NOMO-1 (cell line): ENCODE measurements around the gene ANXA9.

ENCODE experiments used
- DNase-seq, 2 experiments: peaks; one replicate each; lab custom pipeline; 2025; ENCODE audit not compliant: unreplicated experiment in 2 of 2; lab: John Stamatoyannopoulos, UW

Gene ANXA9

GRCh38 chr1:150973836-150974579 is 8.1 kb upstream of the ANXA9 start:
- DNase-seq, result peak; percentile 24 to 37

GRCh38 chr1:150974580-150975478 is 7.3 kb upstream of the ANXA9 start, which contains the start of gene CERS2:
CERS2 (minus strand) TSS chr1:150974835; CDS start chr1:150969090, 5,745 bp downstream.
- peak; percentile 55 to 72 for DNase-seq

GRCh38 chr1:150976401-150976821 is 5.7 kb upstream of the ANXA9 start:
- no peak for DNase-seq

- DNase-seq, result peak; percentile 89 to 90
These were observed 5.0 kb upstream of the ANXA9 start for GRCh38 chr1:150976879-150977694.

- peak; percentile 75 to 84 for DNase-seq
These were observed 2.7 kb upstream of the ANXA9 start for GRCh38 chr1:150979092-150980056.

GRCh38 chr1:150981177-150981804 is 801 bp upstream of the ANXA9 start:
- DNase-seq, result no peak

GRCh38 chr1:150985179-150985825 is 3.2 kb downstream of the ANXA9 start:
- no peak for DNase-seq

- no peak for DNase-seq
These were observed 5.8 kb downstream of the ANXA9 start for GRCh38 chr1:150987924-150988323.

GRCh38 chr1:150992626-150993025 is 10.5 kb downstream of the ANXA9 start:
- DNase-seq, result no peak

- DNase-seq, result no peak
These were observed 12.2 kb downstream of the ANXA9 start for GRCh38 chr1:150994248-150994647.

GRCh38 chr1:150995460-150995859 is 13.4 kb downstream of the ANXA9 start:
- no peak for DNase-seq

GRCh38 chr1:150995896-150996295 is 13.8 kb downstream of the ANXA9 start:
- no peak for DNase-seq

GRCh38 chr1:150997126-150997872 is 15.2 kb downstream of the ANXA9 start:
- DNase-seq, result no peak

- DNase-seq, result no peak
These were observed 15.9 kb downstream of the ANXA9 start for GRCh38 chr1:150997949-150998348.

- DNase-seq, result no peak
These were observed 17.1 kb downstream of the ANXA9 start for GRCh38 chr1:150999051-150999674.

GRCh38 chr1:150999926-151000325 is 17.8 kb downstream of the ANXA9 start:
- DNase-seq, result no peak

- no peak for DNase-seq
These were observed 18.3 kb downstream of the ANXA9 start for GRCh38 chr1:151000408-151000807.

GRCh38 chr1:151001602-151002001 is 19.5 kb downstream of the ANXA9 start:
- DNase-seq, result peak in 1 of 2 experiments; percentile 35
